Measurements from ENCODE around the gene TFB2M.

GRCh38 chr1:246576709-246577032, 10.6 kb upstream of the TFB2M start:
- TF ChIP-seq CTCF (IDR thresholded peaks at IDR 0.05): no peak
- no peak for TF ChIP-seq EZH2 (IDR thresholded peaks at IDR 0.05; ENCODE audit: borderline replicate concordance, insufficient read depth, low read depth, low read length, poor library complexity, severe bottlenecking)

All from B cell (primary cell).